Measurements from ENCODE around the gene FKBP6. TPM values are rescaled to one million over a fixed set of nuclear protein-coding genes. Genes with fewer than 3 reads are reported as not detected.
"Not testable (repeated sequence)": the region's sequence is repeated elsewhere in the genome, so short reads cannot be mapped to it uniquely, and the experiment has no call there.

FKBP6 gene
- total and polyA plus RNA-seq, 3 experiments from 2014 or later, result not detected

GRCh38 chr7:73376671-73377412 lies 48.9 kb downstream of the FKBP6 start:
- no peaks in the 10 kb centered on the region for H3K36me3 ChIP-seq (ENCODE audit: insufficient read depth, low read length)
- no peaks in the 10 kb centered on the region for H3K27me3 ChIP-seq (ENCODE audit: insufficient read depth, low read length, poor library complexity, severe bottlenecking)
- H3K9me3 ChIP-seq (ENCODE audit: low read length), result no peaks in the 10 kb centered on the region
- peaks cover 0 to 5% (median 0%) of the 10 kb centered on the region in 3 donors for H3K36me3 Mint-ChIP-seq
- H3K4me3 ChIP-seq (ENCODE audit: low read length), result no peak overlapping the region
- ChIA-PET CTCF (no interaction called here), POLR2A (no interaction called here)
- H3K27me3 Mint-ChIP-seq, result peaks cover 21 to 28% of the 10 kb centered on the region in 2 donors
- no peak overlapping the region for H3K27ac ChIP-seq (ENCODE audit: low read depth, low read length)
- H3K4me1 Mint-ChIP-seq, result peaks cover 0 to 1% (median 0%) of the 10 kb centered on the region in 3 donors
- no peaks in the 10 kb centered on the region for H3K4me1 ChIP-seq (ENCODE audit: insufficient read depth, low read length)
- H3K4me3 Mint-ChIP-seq, result no peak overlapping the region
- H3K9me3 Mint-ChIP-seq, result peaks cover 0 to 3% (median 2%) of the 10 kb centered on the region in 5 donors
- no peak for DNase-seq
- no peak overlapping the region for H3K27ac Mint-ChIP-seq

- H3K4me1 Mint-ChIP-seq; H3K4me3 Mint-ChIP-seq; CTCF ChIA-PET; H3K27me3 ChIP-seq (ENCODE audit: insufficient read depth, low read length, poor library complexity, severe bottlenecking); H3K36me3 ChIP-seq (ENCODE audit: insufficient read depth, low read length); POLR2A ChIA-PET; H3K27ac ChIP-seq (ENCODE audit: low read depth, low read length); H3K4me3 ChIP-seq (ENCODE audit: low read length); H3K9me3 Mint-ChIP-seq; H3K36me3 Mint-ChIP-seq; H3K9me3 ChIP-seq (ENCODE audit: low read length); H3K27ac Mint-ChIP-seq; H3K4me1 ChIP-seq (ENCODE audit: insufficient read depth, low read length); DNase-seq: not testable (repeated sequence)
- H3K27me3 Mint-ChIP-seq, result peaks cover 21 to 28% of the 10 kb centered on the region in 2 donors
Observed at GRCh38 chr7:73377413-73378200, 49.6 kb downstream of the FKBP6 start.

- CTCF ChIA-PET, result no interaction called here
- POLR2A ChIA-PET, result no interaction called here
- DNase-seq, result no peak
- Mint-ChIP-seq H3K27me3 (peaks cover 10 to 12% of the 10 kb centered on the region in 2 donors), H3K9me3 (peaks cover 15 to 35% (median 32%) of the 10 kb centered on the region in 5 donors), H3K36me3 (peaks cover 0 to 24% (median 0%) of the 10 kb centered on the region in 3 donors), H3K4me1 (no peaks in the 10 kb centered on the region), H3K4me3 (no peak overlapping the region), H3K27ac (no peak overlapping the region)
- Histone ChIP-seq H3K27ac (ENCODE audit: low read depth, low read length) (no peak overlapping the region), H3K4me1 (ENCODE audit: insufficient read depth, low read length) (no peaks in the 10 kb centered on the region), H3K9me3 (ENCODE audit: low read length) (peaks cover 7% of the 10 kb centered on the region), H3K36me3 (ENCODE audit: insufficient read depth, low read length) (no peaks in the 10 kb centered on the region), H3K27me3 (ENCODE audit: insufficient read depth, low read length, poor library complexity, severe bottlenecking) (no peaks in the 10 kb centered on the region), H3K4me3 (ENCODE audit: low read length) (no peak overlapping the region)
Observed at GRCh38 chr7:73382934-73383503, 55.1 kb downstream of the FKBP6 start.

- no peaks in the 10 kb centered on the region for H3K27me3 ChIP-seq (ENCODE audit: insufficient read depth, low read length, poor library complexity, severe bottlenecking)
- ChIA-PET CTCF (no interaction called here), POLR2A (no interaction called here)
- Mint-ChIP-seq H3K4me3 (no peak overlapping the region), H3K9me3 (peaks cover 30 to 49% (median 48%) of the 10 kb centered on the region in 5 donors), H3K4me1 (no peaks in the 10 kb centered on the region), H3K27me3 (peaks cover 2 to 4% of the 10 kb centered on the region in 2 donors), H3K36me3 (peaks cover 0 to 26% (median 2%) of the 10 kb centered on the region in 3 donors), H3K27ac (no peak overlapping the region)
- H3K4me3 ChIP-seq (ENCODE audit: low read length), result no peak overlapping the region
- no peak for DNase-seq
- peaks cover 7% of the 10 kb centered on the region for H3K9me3 ChIP-seq (ENCODE audit: low read length)
- no peak overlapping the region for H3K27ac ChIP-seq (ENCODE audit: low read depth, low read length)
- no peaks in the 10 kb centered on the region for H3K4me1 ChIP-seq (ENCODE audit: insufficient read depth, low read length)
- no peaks in the 10 kb centered on the region for H3K36me3 ChIP-seq (ENCODE audit: insufficient read depth, low read length)
Observed at GRCh38 chr7:73387221-73387828, 59.4 kb downstream of the FKBP6 start.

- no peak for DNase-seq
- Histone ChIP-seq H3K27ac (ENCODE audit: low read depth, low read length) (no peak overlapping the region), H3K4me3 (ENCODE audit: low read length) (no peak overlapping the region), H3K36me3 (ENCODE audit: insufficient read depth, low read length) (no peaks in the 10 kb centered on the region), H3K4me1 (ENCODE audit: insufficient read depth, low read length) (no peaks in the 10 kb centered on the region), H3K27me3 (ENCODE audit: insufficient read depth, low read length, poor library complexity, severe bottlenecking) (no peaks in the 10 kb centered on the region), H3K9me3 (ENCODE audit: low read length) (peaks cover 7% of the 10 kb centered on the region)
- H3K4me1 Mint-ChIP-seq, result no peaks in the 10 kb centered on the region
- ChIA-PET CTCF (no interaction called here), POLR2A (no interaction called here)
- peaks cover 30 to 49% (median 48%) of the 10 kb centered on the region in 5 donors for H3K9me3 Mint-ChIP-seq
- peaks cover 0 to 26% (median 2%) of the 10 kb centered on the region in 3 donors for H3K36me3 Mint-ChIP-seq
- H3K27me3 Mint-ChIP-seq, result peaks cover 2 to 4% of the 10 kb centered on the region in 2 donors
- no peak overlapping the region for H3K4me3 Mint-ChIP-seq
- no peak overlapping the region for H3K27ac Mint-ChIP-seq
Observed at GRCh38 chr7:73387908-73388414, 60.0 kb downstream of the FKBP6 start.

GRCh38 chr7:73391396-73391795 lies 63.4 kb downstream of the FKBP6 start:
- Histone ChIP-seq H3K27me3 (ENCODE audit: insufficient read depth, low read length, poor library complexity, severe bottlenecking) (no peaks in the 10 kb centered on the region), H3K27ac (ENCODE audit: low read depth, low read length) (no peak overlapping the region), H3K4me3 (ENCODE audit: low read length) (no peak overlapping the region), H3K36me3 (ENCODE audit: insufficient read depth, low read length) (no peaks in the 10 kb centered on the region), H3K9me3 (ENCODE audit: low read length) (peaks cover 7% of the 10 kb centered on the region), H3K4me1 (ENCODE audit: insufficient read depth, low read length) (no peaks in the 10 kb centered on the region)
- POLR2A ChIA-PET, result no interaction called here
- H3K27me3 Mint-ChIP-seq, result peaks cover 24 to 26% of the 10 kb centered on the region in 2 donors
- peaks cover 22 to 39% (median 32%) of the 10 kb centered on the region in 5 donors for H3K9me3 Mint-ChIP-seq
- no peak overlapping the region for H3K27ac Mint-ChIP-seq
- H3K36me3 Mint-ChIP-seq, result peaks cover 0 to 16% (median 2%) of the 10 kb centered on the region in 3 donors
- no peaks in the 10 kb centered on the region for H3K4me1 Mint-ChIP-seq
- CTCF ChIA-PET, result no interaction called here
- H3K4me3 Mint-ChIP-seq, result no peak overlapping the region
- no peak for DNase-seq

- H3K27ac Mint-ChIP-seq, result no peak overlapping the region
- no peaks in the 10 kb centered on the region for H3K27me3 ChIP-seq (ENCODE audit: insufficient read depth, low read length, poor library complexity, severe bottlenecking)
- no peak overlapping the region for H3K4me3 Mint-ChIP-seq
- ChIA-PET POLR2A (no interaction called here), CTCF (no interaction called here)
- no peaks in the 10 kb centered on the region for H3K9me3 ChIP-seq (ENCODE audit: low read length)
- no peak overlapping the region for H3K4me3 ChIP-seq (ENCODE audit: low read length)
- H3K27ac ChIP-seq (ENCODE audit: low read depth, low read length), result no peak overlapping the region
- H3K27me3 Mint-ChIP-seq, result peaks cover 24 to 30% of the 10 kb centered on the region in 2 donors
- H3K36me3 ChIP-seq (ENCODE audit: insufficient read depth, low read length), result no peaks in the 10 kb centered on the region
- no peaks in the 10 kb centered on the region for H3K4me1 Mint-ChIP-seq
- H3K36me3 Mint-ChIP-seq, result no peaks in the 10 kb centered on the region
- H3K9me3 Mint-ChIP-seq, result peaks cover 3 to 11% (median 7%) of the 10 kb centered on the region in 5 donors
- no peak for DNase-seq
- H3K4me1 ChIP-seq (ENCODE audit: insufficient read depth, low read length), result no peaks in the 10 kb centered on the region
Observed at GRCh38 chr7:73394422-73394821, 66.5 kb downstream of the FKBP6 start.

Data from CD8-positive, alpha-beta memory T cell (primary cell).